Esophagus muscularis mucosa (tissue), 3 donors: ENCODE measurements around the gene BMP2K.

ENCODE experiments used
- POLR2A ChIP-seq: fragments of 450-650 bp; IDR thresholded peaks from one replicate; pipeline ENCODE4 v1.6.1; 2017; ENCODE audit warnings: antibody characterized with exemption, moderate library complexity, mild to moderate bottlenecking, low read depth
- TF ChIP-seq, protein P1 (sequence below), 3 experiments: fragments of 200-600 bp in 2 of 3; fragments of 450-650 bp in 1 of 3; sonication (generic) in 2 of 3; IDR thresholded peaks; one replicate each; pipeline ENCODE4 v1.5.1; 2017 to 2019; ENCODE audit warnings: antibody characterized with exemption in 3 of 3, mild to moderate bottlenecking in 2 of 3, moderate library complexity in 1 of 3

DNA sequence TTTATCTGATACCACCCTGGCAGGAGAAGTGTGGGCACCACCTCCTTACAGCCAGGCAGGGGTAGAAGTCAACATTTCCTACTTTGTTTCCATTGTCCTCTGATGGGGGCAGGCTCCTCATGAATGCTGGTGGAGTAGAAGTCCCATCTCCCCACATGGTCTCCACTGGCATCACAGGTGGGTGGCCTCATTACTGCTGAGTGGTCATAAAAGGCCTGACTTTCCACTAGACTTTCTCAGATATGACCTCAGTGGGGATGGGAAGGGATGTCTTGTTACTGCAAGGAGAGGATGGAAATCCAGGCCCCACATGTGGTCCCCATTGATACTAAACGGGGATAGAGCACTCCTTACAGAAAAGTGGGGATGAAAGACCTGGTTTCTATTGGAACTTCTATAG, 18.6 kb upstream of the BMP2K start:
- TF ChIP-seq, protein P1, sequence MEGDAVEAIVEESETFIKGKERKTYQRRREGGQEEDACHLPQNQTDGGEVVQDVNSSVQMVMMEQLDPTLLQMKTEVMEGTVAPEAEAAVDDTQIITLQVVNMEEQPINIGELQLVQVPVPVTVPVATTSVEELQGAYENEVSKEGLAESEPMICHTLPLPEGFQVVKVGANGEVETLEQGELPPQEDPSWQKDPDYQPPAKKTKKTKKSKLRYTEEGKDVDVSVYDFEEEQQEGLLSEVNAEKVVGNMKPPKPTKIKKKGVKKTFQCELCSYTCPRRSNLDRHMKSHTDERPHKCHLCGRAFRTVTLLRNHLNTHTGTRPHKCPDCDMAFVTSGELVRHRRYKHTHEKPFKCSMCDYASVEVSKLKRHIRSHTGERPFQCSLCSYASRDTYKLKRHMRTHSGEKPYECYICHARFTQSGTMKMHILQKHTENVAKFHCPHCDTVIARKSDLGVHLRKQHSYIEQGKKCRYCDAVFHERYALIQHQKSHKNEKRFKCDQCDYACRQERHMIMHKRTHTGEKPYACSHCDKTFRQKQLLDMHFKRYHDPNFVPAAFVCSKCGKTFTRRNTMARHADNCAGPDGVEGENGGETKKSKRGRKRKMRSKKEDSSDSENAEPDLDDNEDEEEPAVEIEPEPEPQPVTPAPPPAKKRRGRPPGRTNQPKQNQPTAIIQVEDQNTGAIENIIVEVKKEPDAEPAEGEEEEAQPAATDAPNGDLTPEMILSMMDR (IDR thresholded peaks at IDR 0.05), result no peak
- TF ChIP-seq POLR2A, result no peak
